HG03103 (cell line): ENCODE measurements around the gene ZNF385D.
"Not testable (repeated sequence)": the region's sequence is repeated elsewhere in the genome, so short reads cannot be mapped to it uniquely, and the experiment has no call there.

Source experiments
- ATAC-seq: cut with Tn5 transposase; IDR thresholded peaks from one replicate; pipeline ENCODE4 v1.9.1; 2021; ENCODE audit warnings: low read depth; ENCODE audit not compliant: unreplicated experiment

ZNF385D gene

GRCh38 chr3:21524133-21524532 lies 226.9 kb downstream of the ZNF385D start:
- no peak for ATAC-seq

DNA sequence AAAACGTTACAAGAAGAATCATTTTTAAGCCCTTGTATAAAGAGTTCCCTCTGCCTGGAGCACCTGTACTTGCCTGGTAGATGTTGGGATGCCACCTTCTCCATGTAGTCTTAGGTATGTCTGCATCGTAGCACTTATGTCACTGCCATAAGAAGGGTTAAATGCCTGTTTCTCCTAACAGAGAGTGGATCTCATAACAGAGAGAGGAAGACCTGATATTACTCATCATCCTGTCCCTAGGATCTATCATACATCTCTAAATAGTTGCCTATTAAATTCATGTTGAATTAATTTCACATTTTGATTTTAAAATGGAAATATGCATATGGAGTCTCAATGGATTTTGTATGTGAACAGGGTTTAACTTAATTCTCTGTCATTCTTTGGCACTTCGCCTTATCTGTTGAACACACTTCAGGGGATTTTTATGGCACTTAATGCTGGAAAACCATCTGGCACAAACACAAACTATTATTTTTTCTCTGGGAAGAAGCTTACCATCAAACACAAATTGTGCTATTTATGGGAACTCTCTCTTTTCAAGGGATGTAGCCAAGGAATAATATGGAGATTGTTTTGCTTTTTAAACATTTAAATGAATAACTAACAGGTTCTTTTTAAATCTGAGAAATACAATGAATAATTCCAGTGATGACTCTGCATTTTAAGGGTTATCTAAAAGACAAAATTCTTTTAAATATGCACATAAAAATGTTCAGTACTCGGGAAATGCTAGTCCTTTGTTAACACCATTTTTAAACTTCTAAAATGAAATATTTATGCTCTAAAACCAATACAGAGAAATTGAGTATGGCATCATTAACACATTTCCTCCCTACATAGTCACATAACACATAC lies 230.7 kb downstream of the ZNF385D start:
- no peak for ATAC-seq

DNA sequence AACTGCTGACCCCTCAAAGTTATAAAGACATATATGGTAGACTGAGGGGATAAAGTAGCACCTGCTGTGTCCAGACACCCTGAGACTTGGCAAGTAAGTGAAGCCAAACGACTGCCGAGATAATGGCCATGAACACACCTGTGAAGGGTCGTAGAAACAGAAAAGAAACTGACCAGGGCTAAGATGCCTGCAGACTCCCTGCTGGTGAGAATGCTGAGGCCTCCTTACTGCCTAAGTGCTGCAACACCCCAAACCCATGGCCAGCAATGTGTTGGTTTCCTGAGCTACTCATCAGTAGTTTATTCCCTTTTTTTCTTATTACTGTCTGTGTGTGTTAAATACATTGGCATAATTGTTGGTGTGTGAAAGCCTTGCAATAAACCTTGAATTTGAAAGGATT lies 233.8 kb downstream of the ZNF385D start:
- ATAC-seq, result no peak

GRCh38 chr3:21515417-21515816 lies 235.6 kb downstream of the ZNF385D start:
- no peak for ATAC-seq

- no peak for ATAC-seq
Observed at GRCh38 chr3:21509731-21510470, 241.1 kb downstream of the ZNF385D start.

DNA sequence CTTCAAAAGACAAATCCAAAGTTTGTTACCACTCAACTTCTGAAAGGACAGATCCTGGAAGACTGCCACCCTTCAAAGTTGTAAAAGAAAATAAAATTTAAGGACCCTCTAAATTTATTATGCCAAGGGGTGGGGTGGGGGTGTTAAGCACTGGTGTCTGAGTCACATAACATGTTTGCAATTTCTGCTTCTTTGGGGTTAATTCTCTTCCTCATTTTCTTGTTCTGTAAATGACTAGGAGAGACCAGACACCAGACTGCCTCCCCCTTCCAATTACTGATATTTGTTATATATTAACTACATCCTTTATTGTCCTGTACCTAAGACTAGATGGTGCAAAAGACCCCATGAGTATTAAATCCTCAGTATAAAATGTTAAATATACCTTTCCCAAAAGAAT lies 242.8 kb downstream of the ZNF385D start:
- no peak for ATAC-seq

DNA sequence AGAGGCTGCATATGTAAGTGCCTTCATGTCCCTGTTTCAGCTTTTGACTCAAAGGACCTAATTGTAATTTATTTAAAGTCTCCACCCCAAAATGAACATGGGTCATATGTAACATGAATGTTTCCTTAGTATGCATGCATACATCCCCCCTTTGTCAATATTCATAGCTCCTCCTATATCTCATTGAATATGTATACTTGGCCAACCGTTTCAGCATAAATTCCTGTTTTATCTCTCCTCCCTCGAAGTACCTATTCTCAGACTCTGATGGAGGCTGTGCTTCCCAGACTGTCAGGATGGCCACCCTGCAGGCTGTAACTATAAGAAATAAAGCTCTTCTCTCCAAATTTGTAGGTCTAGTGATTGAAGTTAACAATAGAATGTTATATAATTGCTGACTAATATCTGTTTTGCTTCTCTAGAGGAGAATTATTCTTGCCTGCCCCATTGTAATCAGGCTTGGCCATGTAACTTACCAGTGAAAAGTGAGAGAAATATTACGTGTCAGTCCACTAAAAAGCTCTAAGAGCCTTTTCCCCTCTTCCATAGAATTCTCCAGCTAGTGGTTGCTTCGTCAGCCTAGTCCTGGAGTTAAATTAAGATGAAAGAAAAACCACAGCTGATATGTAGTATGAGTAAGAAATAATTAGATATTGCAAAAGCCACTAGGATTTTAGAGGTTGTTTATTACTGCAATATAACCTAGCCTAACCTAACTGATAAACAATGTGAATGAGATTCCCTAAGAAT lies 245.1 kb downstream of the ZNF385D start:
- ATAC-seq, result no peak

DNA sequence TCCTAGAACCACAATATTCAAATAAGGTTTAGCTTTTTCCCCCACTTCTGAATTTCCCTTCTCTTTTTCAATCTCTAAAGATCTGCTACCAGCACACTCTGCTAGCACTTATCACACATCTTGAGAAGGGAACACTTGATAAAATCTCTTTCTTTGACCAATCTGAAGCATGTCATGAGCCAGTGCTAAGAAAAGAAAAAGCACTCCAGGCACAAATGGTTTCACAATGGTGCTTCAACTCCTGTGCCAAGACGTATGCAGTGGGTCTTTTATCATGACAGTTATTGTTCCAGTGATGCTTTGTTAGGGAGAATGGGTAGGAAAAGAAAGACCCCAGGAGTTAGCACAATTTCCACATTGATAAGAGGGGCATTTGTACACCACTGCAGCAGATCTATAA lies 248.4 kb downstream of the ZNF385D start:
- no peak for ATAC-seq

- no peak for ATAC-seq
Observed at GRCh38 chr3:21500834-21501233, 250.2 kb downstream of the ZNF385D start.

DNA sequence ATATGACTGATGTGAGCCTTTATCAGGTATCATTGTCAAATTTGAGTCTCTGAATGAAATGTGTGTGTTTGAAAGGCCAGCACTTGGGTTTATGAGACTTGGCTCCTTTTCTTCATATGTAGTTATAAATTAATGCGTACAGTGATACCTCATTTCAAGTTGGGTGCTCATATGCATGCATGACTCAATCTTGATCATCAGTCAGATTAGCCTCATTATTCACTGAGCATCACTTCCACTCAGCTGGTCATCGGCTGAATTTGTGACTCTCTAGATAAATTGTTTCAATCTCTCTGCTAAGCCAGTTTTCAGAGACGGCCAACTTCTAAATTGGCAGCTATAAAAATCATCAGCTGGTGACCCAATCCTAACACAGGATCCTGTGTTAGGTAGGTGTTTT lies 260.3 kb downstream of the ZNF385D start:
- not testable (repeated sequence) for ATAC-seq

GRCh38 chr3:21487520-21487919 lies 263.5 kb downstream of the ZNF385D start:
- ATAC-seq, result no peak

- ATAC-seq, result not testable (repeated sequence)
Observed at GRCh38 chr3:21486024-21486935, 264.7 kb downstream of the ZNF385D start.

- ATAC-seq, result no peak
Observed at GRCh38 chr3:21484828-21485144, 266.2 kb downstream of the ZNF385D start.

GRCh38 chr3:21484057-21484827 lies 266.8 kb downstream of the ZNF385D start:
- ATAC-seq, result peak; percentile 60

- no peak for ATAC-seq
Observed at GRCh38 chr3:21481991-21482390, 269.0 kb downstream of the ZNF385D start.

DNA sequence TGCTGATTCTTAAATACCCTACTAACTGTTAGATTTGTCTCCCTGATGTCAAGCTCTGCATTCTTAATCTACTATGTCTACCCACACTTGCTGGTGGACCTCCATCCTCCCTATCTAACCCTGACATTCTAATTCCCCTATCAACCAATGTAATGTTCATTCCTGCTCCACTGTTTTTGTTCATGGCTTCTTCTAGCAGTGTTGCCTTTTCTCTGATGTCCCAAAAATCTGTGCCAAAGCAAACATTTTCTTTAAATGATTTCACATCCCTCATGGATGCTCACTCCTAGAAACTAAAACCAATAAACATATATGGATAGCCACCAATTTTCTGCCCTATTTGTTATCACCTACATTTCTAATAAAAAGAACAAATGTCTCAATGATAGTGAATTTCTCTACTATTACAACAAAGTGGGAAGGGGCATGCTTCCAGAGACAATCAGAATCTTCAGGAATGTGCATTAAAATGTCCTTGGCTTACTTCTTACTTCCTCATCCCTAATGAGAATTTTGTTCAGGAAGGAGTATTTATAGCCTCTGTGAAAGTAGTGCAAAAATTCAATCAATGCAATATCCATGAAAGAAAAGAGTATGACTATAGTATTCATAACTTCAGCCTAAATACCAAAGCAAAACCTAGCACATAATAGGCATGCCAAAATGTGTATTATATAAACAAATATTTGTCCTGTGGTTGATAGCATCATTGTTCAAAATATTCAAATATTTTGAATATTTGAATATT lies 273.3 kb downstream of the ZNF385D start:
- ATAC-seq, result no peak

- ATAC-seq, result no peak
Observed at GRCh38 chr3:21466476-21466875, 284.5 kb downstream of the ZNF385D start.

DNA sequence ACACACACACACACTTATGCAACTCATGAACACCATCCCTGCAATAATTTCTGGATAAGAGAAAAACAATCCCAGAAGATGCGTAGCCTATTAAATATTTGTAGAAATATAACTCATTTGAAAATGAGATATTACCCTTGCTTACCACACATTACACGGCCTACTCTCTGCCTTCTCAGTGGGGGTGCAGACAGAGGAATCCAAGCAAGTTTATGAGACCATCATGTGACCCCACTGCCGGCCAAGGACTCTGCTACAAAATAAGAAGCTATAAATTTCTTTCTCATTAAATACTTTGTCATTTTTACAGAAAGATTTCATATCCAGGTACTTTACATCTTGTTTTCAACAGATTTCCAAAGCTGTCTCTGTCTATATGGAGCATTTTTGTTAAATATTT lies 286.3 kb downstream of the ZNF385D start:
- ATAC-seq, result no peak

- no peak for ATAC-seq
Observed at GRCh38 chr3:21463319-21463718, 287.7 kb downstream of the ZNF385D start.
